K562 (cell line): ENCODE measurements around the gene PITPNC1. TPM values are rescaled to one million over a fixed set of nuclear protein-coding genes. Genes with fewer than 3 reads are reported as not detected.

Source experiments
- ATAC-seq: fragments of 200-7000 bp; cut with Tn5 transposase; 3 replicates; pipeline ENCODE4 v1.9.1; 2020; ENCODE audit warnings: moderate library complexity
- BruUV-seq: library from RNA; stranded (reverse); fragments of 400-500 nt; replicated peaks from 2 replicates; lab custom pipeline; 2021; lab: Mats Ljungman, UMichigan
- CTCF ChIA-PET: fragments of 300-600 bp; formaldehyde crosslinking; extraction: SDS; loops from one replicate; lab custom pipeline; 2021; ENCODE audit warnings: low intra/inter-chr PET ratio; lab: Yijun Ruan, JAX
- POLR2A ChIA-PET: fragments of 300-600, 350-650 bp; sonication (Branson Sonifier 250); formaldehyde crosslinking; extraction: SDS; loops from one replicate; lab custom pipeline; 2021; ENCODE audit warnings: antibody characterized with exemption, inconsistent platforms; lab: Yijun Ruan, JAX
- DNase-seq, 4 experiments: peaks; one replicate each; pipeline versions ENCODE4 v3.0.0 to v3.0.0-alpha.2; 2011 to 2018; ENCODE audit warnings: low spot score in 3 of 4, mixed read lengths in 3 of 4; ENCODE audit errors: extremely low read depth in 1 of 4
- FAIRE-seq: peaks from 2 replicates; lab custom pipeline; 2011; peaks lifted over from hg19 to GRCh38; lab: Jason Lieb, UNC
- H2AFZ ChIP-seq: 2 replicates; pipeline ENCODE4 v1.6.0; 2011; ENCODE audit warnings: low read depth, low read length, control low read depth, inconsistent platforms
- H3K27ac ChIP-seq: fragments of 200-600 bp; 3 replicates; pipeline ENCODE4 v1.8.0; 2011; ENCODE audit warnings: low read depth, mild to moderate bottlenecking, control low read depth, inconsistent platforms, low read length, moderate library complexity, mixed read lengths; ENCODE audit errors: extremely low read depth
- H3K27me3 ChIP-seq, 2 experiments: fragments of 300-600 bp in 1 of 2; 2 replicates in 1 of 2; 3 replicates in 1 of 2; pipeline versions ENCODE4 v1.6.0 to v1.8.0; 2011; ENCODE audit warnings: inconsistent platforms in 2 of 2, low read length in 2 of 2, mild to moderate bottlenecking in 1 of 2, mixed read lengths in 1 of 2, moderate library complexity in 1 of 2; ENCODE audit not compliant: control insufficient read depth in 2 of 2, insufficient read depth in 2 of 2
- H3K36me3 ChIP-seq: fragments of 300-600 bp; 3 replicates; pipeline ENCODE4 v1.8.0; 2011; ENCODE audit warnings: mild to moderate bottlenecking, low read length, inconsistent platforms; ENCODE audit not compliant: control insufficient read depth, insufficient read depth
- H3K4me1 ChIP-seq, 2 experiments: fragments of 200-600 bp in 1 of 2; replicated peaks in 1 of 2; 2 replicates in 1 of 2; 3 replicates in 1 of 2; pipeline versions ENCODE4 v1.5.1 to v1.8.0; 2011; ENCODE audit warnings: inconsistent platforms in 2 of 2, low read length in 2 of 2, mild to moderate bottlenecking in 1 of 2, mixed read lengths in 1 of 2, moderate library complexity in 1 of 2; ENCODE audit not compliant: control insufficient read depth in 2 of 2, insufficient read depth in 2 of 2
- H3K4me2 ChIP-seq: 2 replicates; pipeline ENCODE4 v1.6.1; 2011; ENCODE audit warnings: low read length, control low read depth, inconsistent platforms, mixed read lengths; ENCODE audit not compliant: insufficient read depth
- H3K4me3 ChIP-seq: fragments of 200-600 bp; sonication (generic), shearing (Covaris generic); 2 replicates; pipeline ENCODE4 v1.5.1; 2016; ENCODE audit warnings: control low read depth, inconsistent platforms
- H3K79me2 ChIP-seq: fragments of 200-600 bp; 3 replicates; pipeline ENCODE4 v1.8.0; 2011; ENCODE audit warnings: low read length, inconsistent platforms; ENCODE audit not compliant: control insufficient read depth, insufficient read depth
- H3K9ac ChIP-seq, 2 experiments: 2 replicates each; pipeline versions ENCODE4 v1.6.0 to v1.6.1; 2011; ENCODE audit warnings: low read depth in 2 of 2, low read length in 2 of 2, control low read depth in 1 of 2, inconsistent platforms in 1 of 2, mild to moderate bottlenecking in 1 of 2, mixed read lengths in 1 of 2; ENCODE audit not compliant: insufficient read depth in 1 of 2
- H3K9me1 ChIP-seq: one replicate; pipeline ENCODE4 v1.6.0; 2011; ENCODE audit warnings: inconsistent platforms, mild to moderate bottlenecking, low read length, moderate library complexity; ENCODE audit not compliant: control insufficient read depth, insufficient read depth
- H3K9me3 ChIP-seq: replicated peaks from 2 replicates; pipeline ENCODE4 v1.5.1; 2011; ENCODE audit warnings: low read depth, low read length, inconsistent platforms; ENCODE audit not compliant: control insufficient read depth, insufficient read depth
- H4K20me1 ChIP-seq: replicated peaks from 2 replicates; pipeline ENCODE4 v1.6.1; 2011; ENCODE audit warnings: low read length, inconsistent platforms, mixed read lengths; ENCODE audit not compliant: control insufficient read depth, insufficient read depth
- POLR2AphosphoS5 ChIP-seq: IDR thresholded peaks from 2 replicates; pipeline ENCODE4 v1.6.1; 2011; ENCODE audit warnings: mild to moderate bottlenecking, low read depth, low read length, moderate library complexity; ENCODE audit not compliant: control insufficient read depth, insufficient read depth
- TCF3 ChIP-seq: sonication (generic); formaldehyde crosslinking; IDR thresholded peaks from 2 replicates; pipeline ENCODE4 v1.4.0; 2020; ENCODE audit warnings: mild to moderate bottlenecking, missing genetic modification reagents
- ZFP36 ChIP-seq: fragments of 150-350 bp; IDR thresholded peaks from 2 replicates; pipeline ENCODE4 v1.6.1; 2018; ENCODE audit warnings: low read length, low read depth; ENCODE audit not compliant: partially characterized antibody
- ZNF12 ChIP-seq: sonication (generic); formaldehyde crosslinking; IDR thresholded peaks from 2 replicates; pipeline ENCODE4 v1.4.0; 2020; ENCODE audit warnings: mild to moderate bottlenecking, missing genetic modification reagents
- WGBS: fragments of 100-300 bp; shearing (Covaris generic); methylation state at CpG from one replicate; pipeline ENCODE4 v1.1.6; 2016; ENCODE audit warnings: low coverage, mixed read lengths; ENCODE audit not compliant: insufficient coverage; ENCODE audit errors: missing lambda C conversion rate; 5-methylcytosine and 5-hydroxymethylcytosine counted together
- in situ Hi-C: fragments of 300-500 bp; cut with MboI; formaldehyde crosslinking; loops from 4 replicates; pipeline ENCODE4 v1.15.0; 2018; ENCODE audit warnings: inconsistent platforms, mixed read lengths
- intact Hi-C: fragments of 100-400 bp; cut with micrococcal nuclease; formaldehyde crosslinking; loops from 2 replicates; pipeline ENCODE4 v1.14.2; 2022
- polyA plus RNA-seq, 8 experiments: library from polyadenylated mRNA; depleted of rRNA in 4 of 8; stranded (reverse) in 5 of 8; unstranded in 3 of 8; fragments of >200 nt; fragmentation: Nextera tagmentation in 2 of 8; fragmentation: Illumina TruSeq in 1 of 8; extraction: Ambion mirVana in 2 of 8; extraction: Trizol in 1 of 8; gene quantifications; 2 replicates each; pipeline versions ENCODE4 v1.2.1 to v1.2.3, GENCODE V29; 2011 to 2014; ENCODE audit warnings: inconsistent platforms in 1 of 8, missing spikeins in 1 of 8
- total RNA-seq, 7 experiments: library from RNA; depleted of rRNA in 6 of 7; stranded (reverse); fragments of >200 nt in 6 of 7; fragmentation: Illumina TruSeq in 2 of 7; extraction: Trizol in 2 of 7; gene quantifications; 2 replicates each; pipeline versions ENCODE4 v1.2.1 to v1.2.3, GENCODE V29; 2011 to 2021; ENCODE audit warnings: low replicate concordance in 1 of 7
- TF ChIP-seq, protein P1 (sequence below): IDR thresholded peaks from 3 replicates; pipeline ENCODE4 v1.6.1; 2011; ENCODE audit warnings: borderline replicate concordance, mild to moderate bottlenecking; ENCODE audit not compliant: insufficient read length, insufficient read depth
- TF ChIP-seq, protein P2 (sequence below): fragments of 450-650 bp; IDR thresholded peaks from 2 replicates; pipeline ENCODE4 v1.6.1; 2016; ENCODE audit warnings: missing biosample characterization, missing genetic modification characterization

PITPNC1 gene
- total and polyA plus RNA-seq, 9 of the 15 experiments (the other 6 are each of a cell fraction or from before 2014, with no cell fraction given): 0.11 to 1.1 (median 0.65) TPM

DNA sequence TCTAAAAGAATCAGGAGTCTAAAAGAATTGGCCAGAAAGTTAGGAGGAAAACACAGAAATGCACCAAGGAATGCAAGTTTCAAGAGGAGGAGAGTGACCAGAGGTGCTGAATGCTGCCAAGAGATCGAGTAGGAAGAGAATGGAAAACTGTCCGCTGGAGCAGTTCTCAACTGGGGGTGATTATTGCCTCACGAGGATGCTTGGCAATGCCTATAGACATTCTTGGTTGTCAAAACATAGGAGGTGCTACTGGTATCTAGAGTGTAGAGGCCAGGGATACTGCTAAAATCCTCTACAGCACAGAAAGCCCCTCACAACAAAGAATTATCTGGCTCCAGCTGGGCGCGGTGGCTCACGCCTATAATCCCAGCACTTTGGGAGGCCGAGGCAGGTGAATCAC is 258.6 kb downstream of the PITPNC1 start (continued):
- no peak for TF ChIP-seq ZNF12 (CRISPR knock-in tag)
- TF ChIP-seq, protein P1, sequence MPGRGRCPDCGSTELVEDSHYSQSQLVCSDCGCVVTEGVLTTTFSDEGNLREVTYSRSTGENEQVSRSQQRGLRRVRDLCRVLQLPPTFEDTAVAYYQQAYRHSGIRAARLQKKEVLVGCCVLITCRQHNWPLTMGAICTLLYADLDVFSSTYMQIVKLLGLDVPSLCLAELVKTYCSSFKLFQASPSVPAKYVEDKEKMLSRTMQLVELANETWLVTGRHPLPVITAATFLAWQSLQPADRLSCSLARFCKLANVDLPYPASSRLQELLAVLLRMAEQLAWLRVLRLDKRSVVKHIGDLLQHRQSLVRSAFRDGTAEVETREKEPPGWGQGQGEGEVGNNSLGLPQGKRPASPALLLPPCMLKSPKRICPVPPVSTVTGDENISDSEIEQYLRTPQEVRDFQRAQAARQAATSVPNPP: no peak
- TF ChIP-seq POLR2AphosphoS5: no peak
- no peak for TF ChIP-seq ZFP36

DNA sequence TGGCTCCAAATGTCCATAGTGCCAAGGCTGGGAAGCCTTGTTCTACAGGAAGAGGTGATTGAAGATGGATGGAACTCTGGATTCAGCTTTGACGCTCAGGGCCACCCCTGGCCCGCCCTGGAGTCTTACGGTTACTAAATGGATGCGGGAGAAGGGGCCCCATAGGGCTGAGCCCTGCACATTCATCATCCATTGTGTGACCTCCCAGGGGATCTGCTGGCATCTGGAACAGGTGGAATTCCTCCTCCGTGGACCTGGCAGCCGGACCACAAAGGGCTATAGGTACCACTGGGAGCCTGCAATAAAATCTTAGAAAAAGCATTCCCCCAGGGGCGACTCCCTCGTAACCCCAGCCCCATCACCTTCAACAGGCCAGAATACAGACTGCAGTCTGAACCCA is 259.2 kb downstream of the PITPNC1 start:
- peaks cover 44 to 65% of the 10 kb centered on the region in 2 experiments; a peak in 4 of 5 replicates for H3K27me3 ChIP-seq
- no peaks in the 10 kb centered on the region for H3K9me3 ChIP-seq
- ATAC-seq (no peak), FAIRE-seq (no peak), DNase-seq (no peak)
- H3K4me2 ChIP-seq: no peak overlapping the region
- no peak overlapping the region for H3K9ac ChIP-seq
- 0 out of 2 replicates have a peak, but pooled peaks cover 3% of the 10 kb centered on the region for H4K20me1 ChIP-seq
- WGBS: 4% methylated on average over 6 of the region's 8 CpGs
- intact Hi-C loops: no loop called here
- H3K4me3 ChIP-seq: no peak overlapping the region
- in situ Hi-C loops: no loop called here
- no peaks in the 10 kb centered on the region for H3K9me1 ChIP-seq
- no TSS peak for BruUV-seq
- CTCF ChIA-PET: no interaction called here
- H3K4me1 ChIP-seq: no peaks in the 10 kb centered on the region
- no peak for TF ChIP-seq TCF3 (CRISPR knock-in tag)
- TF ChIP-seq, protein P2, sequence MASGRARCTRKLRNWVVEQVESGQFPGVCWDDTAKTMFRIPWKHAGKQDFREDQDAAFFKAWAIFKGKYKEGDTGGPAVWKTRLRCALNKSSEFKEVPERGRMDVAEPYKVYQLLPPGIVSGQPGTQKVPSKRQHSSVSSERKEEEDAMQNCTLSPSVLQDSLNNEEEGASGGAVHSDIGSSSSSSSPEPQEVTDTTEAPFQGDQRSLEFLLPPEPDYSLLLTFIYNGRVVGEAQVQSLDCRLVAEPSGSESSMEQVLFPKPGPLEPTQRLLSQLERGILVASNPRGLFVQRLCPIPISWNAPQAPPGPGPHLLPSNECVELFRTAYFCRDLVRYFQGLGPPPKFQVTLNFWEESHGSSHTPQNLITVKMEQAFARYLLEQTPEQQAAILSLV (tag): no peak
- H3K27ac ChIP-seq: no peak overlapping the region
- no peak overlapping the region for H2AFZ ChIP-seq
- H3K36me3 ChIP-seq: no peaks in the 10 kb centered on the region
- no peaks in the 10 kb centered on the region for H3K79me2 ChIP-seq
- POLR2A ChIA-PET: interaction anchor here (0.6 to 0.7 kb wide), 2 partner anchors 180 to 412 kb away, joined by 3 read pairs; no protein-coding TSS in a partner anchor
